Measurements from ENCODE around the gene COMT.

The COMT gene

DNA sequence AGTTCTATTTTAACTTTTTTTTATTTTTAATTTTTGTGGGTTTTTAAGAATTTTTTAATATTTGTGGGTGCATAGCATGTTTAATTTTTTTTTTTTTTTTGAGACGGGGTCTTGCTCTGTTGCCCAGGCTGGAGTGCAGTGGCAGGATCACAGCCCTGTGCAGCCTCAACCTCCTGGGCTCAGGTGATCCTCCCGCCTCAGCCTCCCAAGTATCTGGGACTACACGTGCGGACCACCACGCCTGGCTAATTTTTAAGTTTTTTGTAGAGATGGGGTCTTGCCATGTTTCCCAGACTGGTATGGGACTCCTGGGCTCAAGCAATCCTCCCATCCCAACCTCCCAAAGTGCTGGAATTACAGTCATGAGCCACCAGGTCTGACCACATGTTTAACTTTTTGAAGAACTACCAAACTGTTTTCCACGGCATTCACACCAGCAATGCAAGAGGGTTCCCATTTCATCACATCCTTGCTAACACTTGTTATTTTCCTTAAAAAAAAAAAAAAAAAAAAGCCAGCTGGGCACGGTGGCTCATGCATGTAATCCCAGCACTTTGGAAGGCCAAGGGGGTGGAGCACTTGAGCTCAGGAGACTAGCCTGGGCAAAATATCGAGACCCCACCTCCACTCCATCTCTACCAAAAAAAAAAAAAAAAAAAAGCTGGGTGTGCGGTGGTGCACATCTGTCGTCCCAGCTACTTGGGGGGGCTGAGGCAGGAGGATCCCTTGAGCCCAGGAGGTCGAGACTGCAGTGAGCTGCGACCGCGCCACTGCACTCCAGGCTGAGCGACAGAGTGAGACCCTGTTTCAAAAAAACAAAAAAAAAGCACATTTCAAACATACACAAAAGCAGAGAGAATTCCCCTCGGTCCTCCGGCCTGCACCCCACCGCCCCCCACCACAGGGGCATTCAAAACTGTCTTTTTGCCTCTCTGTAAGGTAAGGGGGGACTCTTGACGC is 16.8 kb downstream of the COMT start:
- H2AFZ ChIP-seq (ENCODE audit: low read length), result no peak overlapping the region
- H4K20me1 ChIP-seq (ENCODE audit: insufficient read depth, low read length, poor library complexity, severe bottlenecking), result peaks cover 12% of the 10 kb centered on the region
- no peak overlapping the region for H3K4me3 ChIP-seq (ENCODE audit: low read length, poor library complexity, severe bottlenecking)
- H3K4me1 ChIP-seq (ENCODE audit: insufficient read depth, low read length, poor library complexity, severe bottlenecking), result peaks cover 9% of the 10 kb centered on the region
- H3K36me3 ChIP-seq (ENCODE audit: insufficient read depth, low read length), result peaks cover 4% of the 10 kb centered on the region; the same call in 1 of the 2 replicates
- no peaks in the 10 kb centered on the region for H3K9me3 ChIP-seq (ENCODE audit: insufficient read depth, low read depth, low read length)
- H3K4me2 ChIP-seq (ENCODE audit: low read depth, low read length, poor library complexity, severe bottlenecking), result no peak overlapping the region
- TF ChIP-seq EZH2phosphoT487 (IDR thresholded peaks at IDR 0.05; ENCODE audit: borderline replicate concordance), result no peak
- no peak for TF ChIP-seq CTCF (conservative IDR thresholded peaks at IDR 0.05; ENCODE audit: low read length)
- 0 out of 2 replicates have a peak, but pooled peaks cover 3% of the 10 kb centered on the region for H3K79me2 ChIP-seq (ENCODE audit: insufficient read depth, low read length)
- no peak overlapping the region for H3K9ac ChIP-seq (ENCODE audit: low read depth, low read length, poor library complexity, severe bottlenecking)
- H3K9me2 ChIP-seq (replicated peaks; ENCODE audit: low read depth, low read length), result no peaks in the 10 kb centered on the region
- no peaks in the 10 kb centered on the region for H3K27me3 ChIP-seq (ENCODE audit: insufficient read depth, low read length, poor library complexity, severe bottlenecking)
- no peaks in the 10 kb centered on the region for H3F3A ChIP-seq (ENCODE audit: low read depth)

- no peaks in the 10 kb centered on the region for H3K9me3 ChIP-seq (ENCODE audit: insufficient read depth, low read depth, low read length)
- H3K9me2 ChIP-seq (replicated peaks; ENCODE audit: low read depth, low read length), result no peaks in the 10 kb centered on the region
- TF ChIP-seq EZH2phosphoT487 (IDR thresholded peaks at IDR 0.05; ENCODE audit: borderline replicate concordance), result no peak
- no peak for TF ChIP-seq CTCF (conservative IDR thresholded peaks at IDR 0.05; ENCODE audit: low read length)
- H3K4me3 ChIP-seq (ENCODE audit: low read length, poor library complexity, severe bottlenecking), result no peak overlapping the region
- 0 out of 2 replicates have a peak, but pooled peaks cover 3% of the 10 kb centered on the region for H3K79me2 ChIP-seq (ENCODE audit: insufficient read depth, low read length)
- H3K36me3 ChIP-seq (ENCODE audit: insufficient read depth, low read length), result peaks cover 10% of the 10 kb centered on the region; the same call in 1 of the 2 replicates
- H3K9ac ChIP-seq (ENCODE audit: low read depth, low read length, poor library complexity, severe bottlenecking), result no peak overlapping the region
- H3K4me2 ChIP-seq (ENCODE audit: low read depth, low read length, poor library complexity, severe bottlenecking), result no peak overlapping the region
- no peaks in the 10 kb centered on the region for H3K27me3 ChIP-seq (ENCODE audit: insufficient read depth, low read length, poor library complexity, severe bottlenecking)
- H4K20me1 ChIP-seq (ENCODE audit: insufficient read depth, low read length, poor library complexity, severe bottlenecking), result peaks cover 7% of the 10 kb centered on the region
- peaks cover 9% of the 10 kb centered on the region for H3K4me1 ChIP-seq (ENCODE audit: insufficient read depth, low read length, poor library complexity, severe bottlenecking)
- no peaks in the 10 kb centered on the region for H3F3A ChIP-seq (ENCODE audit: low read depth)
- no peak overlapping the region for H2AFZ ChIP-seq (ENCODE audit: low read length)
Measured at GRCh38 chr22:19959043-19959586, 17.5 kb downstream of the COMT start.

DNA sequence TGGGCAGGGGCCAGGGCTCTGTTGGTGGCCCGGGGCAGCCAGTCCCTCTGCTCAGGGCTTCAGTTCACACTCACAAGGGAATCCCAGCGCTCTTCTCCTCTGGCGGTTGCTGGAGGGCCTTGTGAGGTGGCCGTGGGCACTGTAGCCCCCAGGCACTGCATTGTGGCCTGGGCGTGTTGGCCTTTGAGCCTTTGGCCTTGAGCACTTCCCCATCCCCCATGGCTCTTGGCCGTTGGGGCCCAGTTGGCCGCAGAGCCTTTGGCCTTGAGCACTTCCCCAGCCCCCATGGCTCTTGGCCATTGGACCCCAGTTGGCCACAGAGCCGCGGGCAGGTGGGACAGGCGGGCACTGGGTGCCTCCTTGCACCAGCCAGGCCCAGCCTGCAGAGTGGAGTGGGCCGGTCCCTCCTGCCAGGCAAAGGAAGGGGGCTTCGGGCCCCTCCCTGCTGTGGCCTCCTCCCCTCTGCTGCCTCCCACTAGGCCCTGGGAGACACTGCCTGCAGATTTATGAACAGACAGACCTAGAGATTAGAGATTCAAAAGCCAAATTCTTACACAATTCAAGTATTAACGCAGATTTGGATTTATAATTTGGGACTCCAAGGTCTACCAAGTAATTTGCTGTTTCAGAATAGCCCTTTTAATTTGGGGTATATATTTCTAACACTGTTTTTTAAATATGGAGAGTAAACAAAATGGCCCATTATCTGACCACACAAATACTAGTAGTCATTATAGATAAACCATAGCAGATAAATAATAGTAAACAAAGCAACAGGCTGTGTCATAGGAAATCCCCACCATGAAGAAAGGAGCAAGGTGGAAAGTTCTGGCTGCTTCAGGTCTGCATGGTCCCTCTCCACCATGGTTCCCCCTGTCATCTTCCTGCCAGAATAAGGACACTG is 18.3 kb downstream of the COMT start:
- Histone ChIP-seq H3K4me3 (ENCODE audit: low read length, poor library complexity, severe bottlenecking) (no peak overlapping the region), H4K20me1 (ENCODE audit: insufficient read depth, low read length, poor library complexity, severe bottlenecking) (peaks cover 5% of the 10 kb centered on the region), H3K4me1 (ENCODE audit: insufficient read depth, low read length, poor library complexity, severe bottlenecking) (peaks cover 9% of the 10 kb centered on the region), H3K9ac (ENCODE audit: low read depth, low read length, poor library complexity, severe bottlenecking) (no peak overlapping the region), H3K79me2 (ENCODE audit: insufficient read depth, low read length) (0 out of 2 replicates have a peak, but pooled peaks cover 1% of the 10 kb centered on the region), H3K36me3 (ENCODE audit: insufficient read depth, low read length) (peaks cover 12% of the 10 kb centered on the region; the same call in 1 of the 2 replicates), H3K9me3 (ENCODE audit: insufficient read depth, low read depth, low read length) (no peaks in the 10 kb centered on the region), H2AFZ (ENCODE audit: low read length) (no peak overlapping the region), H3F3A (ENCODE audit: low read depth) (no peaks in the 10 kb centered on the region), H3K4me2 (ENCODE audit: low read depth, low read length, poor library complexity, severe bottlenecking) (no peak overlapping the region), H3K9me2 (replicated peaks; ENCODE audit: low read depth, low read length) (no peaks in the 10 kb centered on the region), H3K27me3 (ENCODE audit: insufficient read depth, low read length, poor library complexity, severe bottlenecking) (no peaks in the 10 kb centered on the region)
- TF ChIP-seq CTCF (conservative IDR thresholded peaks at IDR 0.05; ENCODE audit: low read length), result no peak

Measured in Loucy (cell line).